Transverse colon (tissue), 4 donors: Measurements from ENCODE around the gene SLC38A3. TPM values are rescaled to one million over a fixed set of nuclear protein-coding genes. Genes with fewer than 3 reads are reported as not detected.

ENCODE experiments used
- DNase-seq: peaks from one replicate; pipeline ENCODE4 v3.0.0-alpha.2; 2019
- H3K27ac ChIP-seq, 4 donors: fragments of 200-600 bp; sonication (generic); 2 replicates each; pipeline ENCODE4 v1.5.1; 2016 to 2018; ENCODE audit warnings: inconsistent platforms in 4 of 4
- H3K27me3 ChIP-seq: fragments of 200-600 bp; sonication (generic); 2 replicates; pipeline ENCODE4 v1.5.1; 2017; ENCODE audit warnings: inconsistent platforms
- H3K36me3 ChIP-seq, 4 donors: fragments of 200-600 bp; sonication (generic); 2 replicates each; pipeline ENCODE4 v1.5.1; 2017 to 2019; ENCODE audit warnings: inconsistent platforms in 4 of 4
- H3K4me1 ChIP-seq, 4 donors: fragments of 200-600 bp; sonication (generic); 2 replicates each; pipeline ENCODE4 v1.5.1; 2017 to 2020; ENCODE audit warnings: inconsistent platforms in 4 of 4
- H3K4me3 ChIP-seq, 4 donors: fragments of 200-600 bp; sonication (generic); 1 replicate in 1 of 4; 2 replicates in 3 of 4; pipeline versions ENCODE4 v1.5.1 to v1.6.1; 2017 to 2019; ENCODE audit warnings: inconsistent platforms in 4 of 4
- H3K9me3 ChIP-seq, 2 donors: fragments of 200-600 bp; sonication (generic); 2 replicates each; pipeline ENCODE4 v1.5.1; 2017 to 2019; ENCODE audit warnings: inconsistent platforms in 2 of 2
- EP300 ChIP-seq: sonication (generic); formaldehyde crosslinking; IDR thresholded peaks from one replicate; pipeline ENCODE4 v1.6.1; 2017; ENCODE audit warnings: antibody characterized with exemption, low read depth
- POLR2A ChIP-seq: fragments of 450-650 bp; IDR thresholded peaks from one replicate; pipeline ENCODE4 v1.6.1; 2016; ENCODE audit warnings: antibody characterized with exemption, mild to moderate bottlenecking, moderate library complexity
- POLR2AphosphoS5 ChIP-seq, 3 donors: sonication (generic); formaldehyde crosslinking; IDR thresholded peaks; one replicate each; pipeline ENCODE4 v1.6.1; 2016; ENCODE audit warnings: antibody characterized with exemption in 3 of 3
- WGBS, 2 donors: methylation state at CpG; one replicate each; pipeline ENCODE4 v1.1.5; 2018; ENCODE audit warnings: low coverage in 1 of 2; 5-methylcytosine and 5-hydroxymethylcytosine counted together
- in situ Hi-C, 4 donors: fragments of 200-750 bp; cut with MboI; loops; one replicate each; pipeline versions ENCODE4 v1.15.0 to v1.15.1; 2017; ENCODE audit warnings: low sequenced_read_pairs in 3 of 4, low pct_ligation_motif_present in 1 of 4, low pct_unique_long_range_greater_than_20kb in 1 of 4
- intact Hi-C: fragments of 100-400 bp; cut with DNase I; formaldehyde crosslinking; loops from one replicate; pipeline ENCODE4 v1.15.1; 2023; ENCODE audit warnings: low total_unique reads
- total RNA-seq, 4 donors: library from RNA; depleted of rRNA; stranded (reverse); fragments of >200 nt; gene quantifications; one replicate each; pipeline ENCODE4 v1.1.0, GENCODE V29; 2016
- TF ChIP-seq, protein P1 (sequence below), 5 experiments: fragments of 200-600 bp in 3 of 5; fragments of 450-650 bp in 2 of 5; sonication (generic) in 3 of 5; IDR thresholded peaks; 1 replicate in 2 of 5; 2 replicates in 3 of 5; pipeline ENCODE4 v1.5.1; 2016 to 2017; ENCODE audit warnings: antibody characterized with exemption in 5 of 5, inconsistent platforms in 3 of 5, mild to moderate bottlenecking in 2 of 5, moderate library complexity in 1 of 5

Gene SLC38A3
- total RNA-seq, 4 donors from 2014 or later, result not detected

GRCh38 chr3:50211930-50212329 lies 6.9 kb downstream of the SLC38A3 start:
- H3K4me1 ChIP-seq, result no peaks in the 10 kb centered on the region
- in situ Hi-C loops (no loop called here), intact Hi-C loops (no loop called here)
- DNase-seq, result no peak
- no peaks in the 10 kb centered on the region for H3K9me3 ChIP-seq
- H3K27ac ChIP-seq, result no peak overlapping the region
- 76% methylated on average over 2 of the region's 2 CpGs; no CpG with 5 or more reads in 1 of the 2 donors for WGBS, 2 donors
- no peaks in the 10 kb centered on the region for H3K36me3 ChIP-seq
- peaks cover 3% of the 10 kb centered on the region for H3K27me3 ChIP-seq
- no peak overlapping the region for H3K4me3 ChIP-seq
- TF ChIP-seq POLR2AphosphoS5 (IDR thresholded peaks at IDR 0.05) (no peak), EP300 (no peak), POLR2A (no peak)
- TF ChIP-seq, protein P1, sequence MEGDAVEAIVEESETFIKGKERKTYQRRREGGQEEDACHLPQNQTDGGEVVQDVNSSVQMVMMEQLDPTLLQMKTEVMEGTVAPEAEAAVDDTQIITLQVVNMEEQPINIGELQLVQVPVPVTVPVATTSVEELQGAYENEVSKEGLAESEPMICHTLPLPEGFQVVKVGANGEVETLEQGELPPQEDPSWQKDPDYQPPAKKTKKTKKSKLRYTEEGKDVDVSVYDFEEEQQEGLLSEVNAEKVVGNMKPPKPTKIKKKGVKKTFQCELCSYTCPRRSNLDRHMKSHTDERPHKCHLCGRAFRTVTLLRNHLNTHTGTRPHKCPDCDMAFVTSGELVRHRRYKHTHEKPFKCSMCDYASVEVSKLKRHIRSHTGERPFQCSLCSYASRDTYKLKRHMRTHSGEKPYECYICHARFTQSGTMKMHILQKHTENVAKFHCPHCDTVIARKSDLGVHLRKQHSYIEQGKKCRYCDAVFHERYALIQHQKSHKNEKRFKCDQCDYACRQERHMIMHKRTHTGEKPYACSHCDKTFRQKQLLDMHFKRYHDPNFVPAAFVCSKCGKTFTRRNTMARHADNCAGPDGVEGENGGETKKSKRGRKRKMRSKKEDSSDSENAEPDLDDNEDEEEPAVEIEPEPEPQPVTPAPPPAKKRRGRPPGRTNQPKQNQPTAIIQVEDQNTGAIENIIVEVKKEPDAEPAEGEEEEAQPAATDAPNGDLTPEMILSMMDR (IDR thresholded peaks at IDR 0.05), result no peak

GRCh38 chr3:50212502-50212901 lies 7.4 kb downstream of the SLC38A3 start:
- intact Hi-C loops (no loop called here), in situ Hi-C loops (no loop called here)
- no peak overlapping the region for H3K27ac ChIP-seq
- H3K4me3 ChIP-seq, result no peak overlapping the region
- 80 to 100% methylated on average over 1 to 4 of the region's 4 CpGs for WGBS, 2 donors
- TF ChIP-seq, protein P1 (IDR thresholded peaks at IDR 0.05), result no peak
- TF ChIP-seq POLR2AphosphoS5 (IDR thresholded peaks at IDR 0.05) (no peak), POLR2A (no peak)
- DNase-seq, result no peak
- H3K27me3 ChIP-seq, result no peaks in the 10 kb centered on the region
- no peaks in the 10 kb centered on the region for H3K36me3 ChIP-seq
- no peaks in the 10 kb centered on the region for H3K4me1 ChIP-seq
- H3K9me3 ChIP-seq, result no peaks in the 10 kb centered on the region

DNA sequence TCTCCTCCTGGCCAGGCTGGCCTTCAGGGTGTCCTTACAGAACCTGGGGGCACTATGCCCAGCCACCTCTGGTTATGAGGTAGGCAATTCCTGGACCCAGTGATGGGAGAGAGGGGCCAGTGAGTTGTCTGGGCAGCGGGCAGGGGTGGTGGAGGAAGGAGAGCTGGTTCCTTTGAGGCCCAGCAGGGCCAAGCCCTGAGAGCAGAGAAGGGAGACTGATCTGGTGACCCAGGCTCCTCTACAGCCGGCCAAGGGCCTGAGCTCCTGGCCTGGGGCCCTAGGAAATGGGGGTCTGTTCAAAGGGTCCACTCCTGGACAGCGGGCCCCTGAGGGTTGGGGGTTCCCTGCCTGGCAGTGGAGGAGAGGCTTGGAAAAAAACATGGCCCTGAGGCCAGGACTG lies 7.9 kb downstream of the SLC38A3 start:
- no peaks in the 10 kb centered on the region for H3K4me1 ChIP-seq
- in situ Hi-C loops, result no loop called here

DNA sequence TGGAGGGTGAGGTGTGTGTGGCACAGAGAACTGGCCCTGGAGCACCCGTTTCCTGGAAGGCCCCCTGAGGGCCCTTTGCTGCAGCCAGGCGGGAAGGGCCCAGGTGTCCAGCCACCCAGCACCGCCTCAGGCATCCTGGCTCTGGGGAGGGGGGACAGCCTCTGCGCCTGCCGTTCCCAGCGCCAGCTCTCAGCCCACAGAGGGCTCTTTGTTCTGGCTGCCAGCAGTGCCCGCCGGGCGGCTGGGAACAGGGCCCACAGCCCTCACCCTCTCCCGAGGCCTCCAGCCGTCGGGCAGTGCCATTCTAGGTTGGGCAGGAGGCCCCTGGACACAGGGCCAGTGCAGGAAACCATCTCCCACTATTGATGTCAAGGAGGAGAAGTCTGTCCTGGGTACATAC lies 8.3 kb downstream of the SLC38A3 start:
- Histone ChIP-seq H3K27ac (no peak overlapping the region), H3K9me3 (no peaks in the 10 kb centered on the region)
- no peak for DNase-seq

More for the DNA sequence above, 7.9 kb downstream of the SLC38A3 start:
- 85% methylated on average over 3 of the region's 3 CpGs; no CpG with 5 or more reads in 1 of the 2 donors for WGBS, 2 donors
- no peak overlapping the region for H3K27ac ChIP-seq
- no peak for DNase-seq
- TF ChIP-seq, protein P1 (IDR thresholded peaks at IDR 0.05), result no peak
- TF ChIP-seq POLR2AphosphoS5 (IDR thresholded peaks at IDR 0.05), result no peak
- no peak for TF ChIP-seq EP300
- no peak for TF ChIP-seq POLR2A
- H3K9me3 ChIP-seq, result no peaks in the 10 kb centered on the region
- intact Hi-C loops, result no loop called here
- H3K27me3 ChIP-seq, result no peaks in the 10 kb centered on the region
- H3K4me3 ChIP-seq, result no peak overlapping the region
- H3K36me3 ChIP-seq, result no peaks in the 10 kb centered on the region

More for the DNA sequence above, 8.3 kb downstream of the SLC38A3 start:
- H3K27me3 ChIP-seq, result no peaks in the 10 kb centered on the region
- in situ Hi-C loops (no loop called here), intact Hi-C loops (no loop called here)
- WGBS, 2 donors, result 58% methylated on average over 12 of the region's 12 CpGs; no CpG with 5 or more reads in 1 of the 2 donors
- TF ChIP-seq POLR2A (no peak), POLR2AphosphoS5 (IDR thresholded peaks at IDR 0.05) (no peak), EP300 (no peak)
- TF ChIP-seq, protein P1 (IDR thresholded peaks at IDR 0.05), result no peak
- H3K36me3 ChIP-seq, result no peaks in the 10 kb centered on the region
- no peaks in the 10 kb centered on the region for H3K4me1 ChIP-seq
- H3K4me3 ChIP-seq, result no peak overlapping the region
